Measurements from ENCODE around the gene RAB11B. TPM values are rescaled to one million over a fixed set of nuclear protein-coding genes. Genes with fewer than 3 reads are reported as not detected.

RAB11B gene
- total and polyA plus RNA-seq, 10 of the 15 experiments (the other 5 are each of a cell fraction or from before 2014, with no cell fraction given): 0.92 to 82.5 (median 17.9) TPM

DNA sequence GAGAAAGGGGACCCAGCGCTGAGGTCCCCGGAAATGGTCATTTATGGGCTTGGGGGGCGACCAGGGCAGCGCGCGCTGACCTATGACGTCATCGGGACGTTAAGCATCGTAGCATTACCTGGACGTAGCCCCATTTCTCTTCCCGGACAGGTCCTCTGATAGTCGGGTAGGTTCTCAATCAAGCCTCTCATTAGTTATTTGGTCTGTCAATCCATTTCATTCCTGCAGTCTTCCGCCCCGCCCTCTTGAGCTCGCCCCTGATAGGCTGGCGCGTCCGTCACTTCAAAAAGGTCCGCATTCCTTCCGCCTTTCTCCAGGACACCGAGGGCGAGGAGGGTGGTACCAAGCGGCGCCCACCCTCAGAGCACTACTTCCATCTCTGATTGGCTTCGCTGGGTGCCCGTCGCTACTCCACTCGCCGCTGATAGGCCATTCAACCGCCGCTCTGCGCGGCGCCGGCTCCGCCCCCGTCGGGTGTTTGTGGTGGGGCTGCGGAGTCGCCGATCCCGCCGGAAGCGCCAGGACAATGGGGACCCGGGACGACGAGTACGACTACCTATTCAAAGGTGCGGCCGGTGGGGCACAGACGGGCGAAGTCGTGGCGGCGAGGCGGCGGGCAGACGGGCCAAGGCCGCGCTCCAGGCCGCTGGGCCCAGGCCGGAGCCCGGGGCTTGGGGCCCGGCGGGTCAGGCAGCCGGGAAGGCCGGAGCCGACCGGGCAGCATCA lies at the start of gene RAB11B (continued):
- TF ChIP-seq NR2C2 (IDR thresholded peaks at IDR 0.05; ENCODE audit: borderline replicate concordance, control insufficient read depth, insufficient read length, low read depth) (no peak), GABPA (IDR thresholded peaks at IDR 0.05; ENCODE audit: low read depth) (peak; percentile 94), EP300 (IDR thresholded peaks at IDR 0.05; ENCODE audit: borderline replicate concordance in 1 of 2, control insufficient read depth in 1 of 2, low read depth in 2 of 2, low read length in 2 of 2) (0 out of 4 replicates have a peak, but pooled peaks of 1 of the 2 experiments have one; percentile 53), TBL1XR1 (IDR thresholded peaks at IDR 0.05; ENCODE audit: low read depth, low read length) (0 out of 2 replicates have a peak, but pooled peaks have one; percentile 39), HDAC6 (IDR thresholded peaks at IDR 0.05; ENCODE audit: unreplicated experiment) (peak; percentile 43), DPF2 (IDR thresholded peaks at IDR 0.05) (peak; percentile 100), HCFC1 (IDR thresholded peaks at IDR 0.05; ENCODE audit: low read length) (no peak; the same call in 1 of the 2 replicates), NFYA (IDR thresholded peaks at IDR 0.05; ENCODE audit: borderline replicate concordance, low read depth, low read length) (peak; percentile 70), ZNF274 (IDR thresholded peaks at IDR 0.05; ENCODE audit: insufficient read depth, insufficient read length) (no peak), POU2F2 (IDR thresholded peaks at IDR 0.05; ENCODE audit: borderline replicate concordance, low read depth, low read length) (peak; percentile 40; the same call in 1 of the 3 replicates), NR2F1 (conservative IDR thresholded peaks at IDR 0.05) (peak; percentile 96), RCOR1 (conservative IDR thresholded peaks at IDR 0.05; ENCODE audit: low read depth, low read length) (no peak), SMAD1 (IDR thresholded peaks at IDR 0.05; ENCODE audit: low read depth, partially characterized antibody) (no peak), SPI1 (IDR thresholded peaks at IDR 0.05; ENCODE audit: borderline replicate concordance, insufficient read depth, low read depth, low read length) (no peak), SUPT20H (IDR thresholded peaks at IDR 0.05; ENCODE audit: borderline replicate concordance, control insufficient read depth, low read depth, low read length) (no peak), MEF2A (IDR thresholded peaks at IDR 0.05; ENCODE audit: insufficient read depth, low read depth, low read length) (0 out of 2 replicates have a peak, but pooled peaks have one; percentile 5), MYC (IDR thresholded peaks at IDR 0.05; ENCODE audit: insufficient read depth, insufficient read length, insufficient replicate concordance, low read length, severe bottlenecking) (peak; percentile 68), IRF4 (IDR thresholded peaks at IDR 0.05; ENCODE audit: low read depth, low read length) (no peak; the same call in 1 of the 2 replicates)
- TF ChIP-seq, protein P1, sequence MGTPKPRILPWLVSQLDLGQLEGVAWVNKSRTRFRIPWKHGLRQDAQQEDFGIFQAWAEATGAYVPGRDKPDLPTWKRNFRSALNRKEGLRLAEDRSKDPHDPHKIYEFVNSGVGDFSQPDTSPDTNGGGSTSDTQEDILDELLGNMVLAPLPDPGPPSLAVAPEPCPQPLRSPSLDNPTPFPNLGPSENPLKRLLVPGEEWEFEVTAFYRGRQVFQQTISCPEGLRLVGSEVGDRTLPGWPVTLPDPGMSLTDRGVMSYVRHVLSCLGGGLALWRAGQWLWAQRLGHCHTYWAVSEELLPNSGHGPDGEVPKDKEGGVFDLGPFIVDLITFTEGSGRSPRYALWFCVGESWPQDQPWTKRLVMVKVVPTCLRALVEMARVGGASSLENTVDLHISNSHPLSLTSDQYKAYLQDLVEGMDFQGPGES (IDR thresholded peaks at IDR 0.05): peak; percentile 99
- TF ChIP-seq, protein P2, sequence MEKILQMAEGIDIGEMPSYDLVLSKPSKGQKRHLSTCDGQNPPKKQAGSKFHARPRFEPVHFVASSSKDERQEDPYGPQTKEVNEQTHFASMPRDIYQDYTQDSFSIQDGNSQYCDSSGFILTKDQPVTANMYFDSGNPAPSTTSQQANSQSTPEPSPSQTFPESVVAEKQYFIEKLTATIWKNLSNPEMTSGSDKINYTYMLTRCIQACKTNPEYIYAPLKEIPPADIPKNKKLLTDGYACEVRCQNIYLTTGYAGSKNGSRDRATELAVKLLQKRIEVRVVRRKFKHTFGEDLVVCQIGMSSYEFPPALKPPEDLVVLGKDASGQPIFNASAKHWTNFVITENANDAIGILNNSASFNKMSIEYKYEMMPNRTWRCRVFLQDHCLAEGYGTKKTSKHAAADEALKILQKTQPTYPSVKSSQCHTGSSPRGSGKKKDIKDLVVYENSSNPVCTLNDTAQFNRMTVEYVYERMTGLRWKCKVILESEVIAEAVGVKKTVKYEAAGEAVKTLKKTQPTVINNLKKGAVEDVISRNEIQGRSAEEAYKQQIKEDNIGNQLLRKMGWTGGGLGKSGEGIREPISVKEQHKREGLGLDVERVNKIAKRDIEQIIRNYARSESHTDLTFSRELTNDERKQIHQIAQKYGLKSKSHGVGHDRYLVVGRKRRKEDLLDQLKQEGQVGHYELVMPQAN (conservative IDR thresholded peaks at IDR 0.05): peak; percentile 91
- TF ChIP-seq, protein P3, sequence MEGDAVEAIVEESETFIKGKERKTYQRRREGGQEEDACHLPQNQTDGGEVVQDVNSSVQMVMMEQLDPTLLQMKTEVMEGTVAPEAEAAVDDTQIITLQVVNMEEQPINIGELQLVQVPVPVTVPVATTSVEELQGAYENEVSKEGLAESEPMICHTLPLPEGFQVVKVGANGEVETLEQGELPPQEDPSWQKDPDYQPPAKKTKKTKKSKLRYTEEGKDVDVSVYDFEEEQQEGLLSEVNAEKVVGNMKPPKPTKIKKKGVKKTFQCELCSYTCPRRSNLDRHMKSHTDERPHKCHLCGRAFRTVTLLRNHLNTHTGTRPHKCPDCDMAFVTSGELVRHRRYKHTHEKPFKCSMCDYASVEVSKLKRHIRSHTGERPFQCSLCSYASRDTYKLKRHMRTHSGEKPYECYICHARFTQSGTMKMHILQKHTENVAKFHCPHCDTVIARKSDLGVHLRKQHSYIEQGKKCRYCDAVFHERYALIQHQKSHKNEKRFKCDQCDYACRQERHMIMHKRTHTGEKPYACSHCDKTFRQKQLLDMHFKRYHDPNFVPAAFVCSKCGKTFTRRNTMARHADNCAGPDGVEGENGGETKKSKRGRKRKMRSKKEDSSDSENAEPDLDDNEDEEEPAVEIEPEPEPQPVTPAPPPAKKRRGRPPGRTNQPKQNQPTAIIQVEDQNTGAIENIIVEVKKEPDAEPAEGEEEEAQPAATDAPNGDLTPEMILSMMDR (IDR thresholded peaks at IDR 0.05 in 2 of 3, conservative IDR thresholded peaks at IDR 0.05 in 1 of 3; ENCODE audit: control insufficient read depth in 2 of 3, extremely low read depth in 1 of 3, insufficient read depth in 1 of 3, low read depth in 3 of 3, low read length in 3 of 3): no peak
